ENCODE data around the gene ADH7. TPM values are rescaled to one million over a fixed set of nuclear protein-coding genes. Genes with fewer than 3 reads are reported as not detected.
A peak's percentile ranks its signal among the peaks of the same experiment; 100 is the strongest.

The ADH7 gene
- not detected for total RNA-seq

GRCh38 chr4:99435154-99435553, at the start of gene ADH7:
Gene ADH7 (minus strand): TSS chr4:99435342. CDS start chr4:99435233, 109 bp downstream.
- Mint-ChIP-seq H3K4me1 (no peaks in the 10 kb centered on the region), H3K27me3 (peaks cover 4% of the 10 kb centered on the region), H3K4me3 (no peak within 1 kb of the TSS), H3K9me3 (no peaks in the 10 kb centered on the region), H3K27ac (no peak within 1 kb of the TSS), H3K36me3 (no peaks in the 10 kb centered on the region)
- DNase-seq = no peak
- POLR2A ChIA-PET = no interaction called here
- no peak for ATAC-seq (ENCODE audit: low read depth)

- H3K4me1 Mint-ChIP-seq = no peaks in the 10 kb centered on the region
- no peak overlapping the region for H3K27ac Mint-ChIP-seq
- POLR2A ChIA-PET = no interaction called here
- DNase-seq = no peak
- peaks cover 3% of the 10 kb centered on the region for H3K36me3 Mint-ChIP-seq
- H3K9me3 Mint-ChIP-seq = peaks cover 18% of the 10 kb centered on the region
- no peak overlapping the region for H3K4me3 Mint-ChIP-seq
- ATAC-seq (ENCODE audit: low read depth) = no peak
- H3K27me3 Mint-ChIP-seq = peaks cover 3% of the 10 kb centered on the region
Observed at GRCh38 chr4:99483636-99484035, 48.5 kb upstream of the ADH7 start.

- H3K27me3 Mint-ChIP-seq = peaks cover under 1% of the 10 kb centered on the region
- H3K4me3 Mint-ChIP-seq = no peak overlapping the region
- POLR2A ChIA-PET = no interaction called here
- DNase-seq (no peak), ATAC-seq (ENCODE audit: low read depth) (no peak)
- H3K36me3 Mint-ChIP-seq = no peaks in the 10 kb centered on the region
- H3K4me1 Mint-ChIP-seq = peaks cover 3% of the 10 kb centered on the region
- H3K27ac Mint-ChIP-seq = no peak overlapping the region
- H3K9me3 Mint-ChIP-seq = no peaks in the 10 kb centered on the region
Observed at GRCh38 chr4:99473131-99473530, 38.0 kb upstream of the ADH7 start.

GRCh38 chr4:99471896-99472295, 36.8 kb upstream of the ADH7 start:
- POLR2A ChIA-PET = no interaction called here
- H3K36me3 Mint-ChIP-seq = no peaks in the 10 kb centered on the region
- DNase-seq = no peak
- H3K4me1 Mint-ChIP-seq = peaks cover 3% of the 10 kb centered on the region
- peaks cover 6% of the 10 kb centered on the region for H3K27me3 Mint-ChIP-seq
- no peak for ATAC-seq (ENCODE audit: low read depth)
- no peaks in the 10 kb centered on the region for H3K9me3 Mint-ChIP-seq
- H3K27ac Mint-ChIP-seq = no peak overlapping the region
- H3K4me3 Mint-ChIP-seq = no peak overlapping the region

GRCh38 chr4:99471349-99471748, 36.2 kb upstream of the ADH7 start:
- ATAC-seq (ENCODE audit: low read depth) = no peak
- POLR2A ChIA-PET = no interaction called here

GRCh38 chr4:99468889-99469288, 33.7 kb upstream of the ADH7 start:
- POLR2A ChIA-PET = no interaction called here

More at GRCh38 chr4:99471349-99471748, 36.2 kb upstream of the ADH7 start:
- Mint-ChIP-seq H3K27me3 (peaks cover 6% of the 10 kb centered on the region), H3K27ac (no peak overlapping the region), H3K36me3 (no peaks in the 10 kb centered on the region), H3K9me3 (no peaks in the 10 kb centered on the region), H3K4me1 (peaks cover 3% of the 10 kb centered on the region), H3K4me3 (no peak overlapping the region)
- DNase-seq = no peak

GRCh38 chr4:99467887-99468286, 32.7 kb upstream of the ADH7 start:
- H3K27ac Mint-ChIP-seq = no peak overlapping the region
- no peaks in the 10 kb centered on the region for H3K9me3 Mint-ChIP-seq
- ATAC-seq (ENCODE audit: low read depth) = no peak
- DNase-seq = no peak
- H3K27me3 Mint-ChIP-seq = peaks cover 18% of the 10 kb centered on the region
- H3K36me3 Mint-ChIP-seq = no peaks in the 10 kb centered on the region
- POLR2A ChIA-PET = no interaction called here
- H3K4me3 Mint-ChIP-seq = no peak overlapping the region
- H3K4me1 Mint-ChIP-seq = peaks cover 3% of the 10 kb centered on the region

More at GRCh38 chr4:99468889-99469288, 33.7 kb upstream of the ADH7 start:
- Mint-ChIP-seq H3K27ac (no peak overlapping the region), H3K4me1 (peaks cover 3% of the 10 kb centered on the region), H3K36me3 (no peaks in the 10 kb centered on the region), H3K4me3 (no peak overlapping the region), H3K9me3 (no peaks in the 10 kb centered on the region), H3K27me3 (peaks cover 16% of the 10 kb centered on the region)
- DNase-seq (no peak), ATAC-seq (ENCODE audit: low read depth) (no peak)

- Mint-ChIP-seq H3K9me3 (no peaks in the 10 kb centered on the region), H3K4me1 (no peaks in the 10 kb centered on the region)
Observed at GRCh38 chr4:99463566-99463965, 28.4 kb upstream of the ADH7 start.

GRCh38 chr4:99462875-99463464, 27.8 kb upstream of the ADH7 start:
- Mint-ChIP-seq H3K36me3 (no peaks in the 10 kb centered on the region), H3K4me3 (no peak overlapping the region), H3K27me3 (peaks cover 19% of the 10 kb centered on the region), H3K4me1 (no peaks in the 10 kb centered on the region), H3K27ac (no peak overlapping the region), H3K9me3 (no peaks in the 10 kb centered on the region)
- POLR2A ChIA-PET = no interaction called here
- DNase-seq = no peak
- ATAC-seq (ENCODE audit: low read depth) = peak; percentile 80

More at GRCh38 chr4:99463566-99463965, 28.4 kb upstream of the ADH7 start:
- no peak overlapping the region for H3K27ac Mint-ChIP-seq
- no peak overlapping the region for H3K4me3 Mint-ChIP-seq
- no peaks in the 10 kb centered on the region for H3K36me3 Mint-ChIP-seq
- no peak for DNase-seq
- POLR2A ChIA-PET = no interaction called here
- no peak for ATAC-seq (ENCODE audit: low read depth)
- H3K27me3 Mint-ChIP-seq = peaks cover 21% of the 10 kb centered on the region

GRCh38 chr4:99461623-99462401, 26.7 kb upstream of the ADH7 start:
- POLR2A ChIA-PET = no interaction called here
- Mint-ChIP-seq H3K4me1 (no peaks in the 10 kb centered on the region), H3K27ac (no peak overlapping the region), H3K4me3 (no peak overlapping the region), H3K9me3 (no peaks in the 10 kb centered on the region), H3K27me3 (peaks cover 18% of the 10 kb centered on the region), H3K36me3 (no peaks in the 10 kb centered on the region)
- DNase-seq = no peak
- ATAC-seq (ENCODE audit: low read depth) = no peak

- Mint-ChIP-seq H3K36me3 (no peaks in the 10 kb centered on the region), H3K9me3 (no peaks in the 10 kb centered on the region), H3K27me3 (peaks cover 14% of the 10 kb centered on the region), H3K4me1 (no peaks in the 10 kb centered on the region), H3K27ac (no peak overlapping the region), H3K4me3 (no peak overlapping the region)
- POLR2A ChIA-PET = no interaction called here
- ATAC-seq (ENCODE audit: low read depth) = no peak
- no peak for DNase-seq
Observed at GRCh38 chr4:99459546-99460042, 24.5 kb upstream of the ADH7 start.

GRCh38 chr4:99458911-99459447, 23.8 kb upstream of the ADH7 start:
- no peak for DNase-seq
- H3K9me3 Mint-ChIP-seq = no peaks in the 10 kb centered on the region
- H3K36me3 Mint-ChIP-seq = no peaks in the 10 kb centered on the region
- POLR2A ChIA-PET = no interaction called here
- H3K4me1 Mint-ChIP-seq = no peaks in the 10 kb centered on the region
- no peak overlapping the region for H3K4me3 Mint-ChIP-seq
- ATAC-seq (ENCODE audit: low read depth) = no peak
- no peak overlapping the region for H3K27ac Mint-ChIP-seq
- H3K27me3 Mint-ChIP-seq = peaks cover 12% of the 10 kb centered on the region

GRCh38 chr4:99457676-99458075, 22.5 kb upstream of the ADH7 start:
- H3K4me1 Mint-ChIP-seq = no peaks in the 10 kb centered on the region
- POLR2A ChIA-PET = no interaction called here
- H3K9me3 Mint-ChIP-seq = peaks cover under 1% of the 10 kb centered on the region
- no peak overlapping the region for H3K4me3 Mint-ChIP-seq
- peaks cover 11% of the 10 kb centered on the region for H3K27me3 Mint-ChIP-seq
- H3K27ac Mint-ChIP-seq = no peak overlapping the region
- DNase-seq (no peak), ATAC-seq (ENCODE audit: low read depth) (no peak)
- H3K36me3 Mint-ChIP-seq = no peaks in the 10 kb centered on the region

- DNase-seq (no peak), ATAC-seq (ENCODE audit: low read depth) (no peak)
- Mint-ChIP-seq H3K27me3 (peaks cover 11% of the 10 kb centered on the region), H3K4me1 (no peaks in the 10 kb centered on the region), H3K4me3 (no peak overlapping the region), H3K27ac (no peak overlapping the region), H3K9me3 (peaks cover 3% of the 10 kb centered on the region), H3K36me3 (no peaks in the 10 kb centered on the region)
- POLR2A ChIA-PET = no interaction called here
Observed at GRCh38 chr4:99457270-99457669, 22.1 kb upstream of the ADH7 start.
